OCI-LY7 (cell line): ENCODE data around the gene BRI3.

Experiments used
- EZH2phosphoT487 ChIP-seq: fragments of 200-600 bp; sonication (generic); IDR thresholded peaks from 2 replicates; pipeline ENCODE4 v1.6.1; 2018; ENCODE audit warnings: low read depth, borderline replicate concordance, mild to moderate bottlenecking, mixed run types, antibody characterized with exemption, low read length, moderate library complexity, mixed read lengths
- TF ChIP-seq, protein P1 (sequence below): fragments of 200-600 bp; sonication (generic); conservative IDR thresholded peaks from 2 replicates; pipeline ENCODE4 v1.5.1; 2014; ENCODE audit warnings: mild to moderate bottlenecking, antibody characterized with exemption, low read length, moderate library complexity, mixed read lengths

GRCh38 chr7:98242342-98242741 lies 39.1 kb upstream of the BRI3 start:
- no peak for TF ChIP-seq EZH2phosphoT487
- TF ChIP-seq, protein P1, sequence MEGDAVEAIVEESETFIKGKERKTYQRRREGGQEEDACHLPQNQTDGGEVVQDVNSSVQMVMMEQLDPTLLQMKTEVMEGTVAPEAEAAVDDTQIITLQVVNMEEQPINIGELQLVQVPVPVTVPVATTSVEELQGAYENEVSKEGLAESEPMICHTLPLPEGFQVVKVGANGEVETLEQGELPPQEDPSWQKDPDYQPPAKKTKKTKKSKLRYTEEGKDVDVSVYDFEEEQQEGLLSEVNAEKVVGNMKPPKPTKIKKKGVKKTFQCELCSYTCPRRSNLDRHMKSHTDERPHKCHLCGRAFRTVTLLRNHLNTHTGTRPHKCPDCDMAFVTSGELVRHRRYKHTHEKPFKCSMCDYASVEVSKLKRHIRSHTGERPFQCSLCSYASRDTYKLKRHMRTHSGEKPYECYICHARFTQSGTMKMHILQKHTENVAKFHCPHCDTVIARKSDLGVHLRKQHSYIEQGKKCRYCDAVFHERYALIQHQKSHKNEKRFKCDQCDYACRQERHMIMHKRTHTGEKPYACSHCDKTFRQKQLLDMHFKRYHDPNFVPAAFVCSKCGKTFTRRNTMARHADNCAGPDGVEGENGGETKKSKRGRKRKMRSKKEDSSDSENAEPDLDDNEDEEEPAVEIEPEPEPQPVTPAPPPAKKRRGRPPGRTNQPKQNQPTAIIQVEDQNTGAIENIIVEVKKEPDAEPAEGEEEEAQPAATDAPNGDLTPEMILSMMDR, result no peak
